ENCODE data around the gene ANKRD53. TPM values are rescaled to one million over a fixed set of nuclear protein-coding genes. Genes with fewer than 3 reads are reported as not detected.
A peak's percentile ranks its signal among the peaks of the same experiment; 100 is the strongest.

The ANKRD53 gene
- total RNA-seq, 1 donor from 2014 or later = 0.56 TPM

DNA sequence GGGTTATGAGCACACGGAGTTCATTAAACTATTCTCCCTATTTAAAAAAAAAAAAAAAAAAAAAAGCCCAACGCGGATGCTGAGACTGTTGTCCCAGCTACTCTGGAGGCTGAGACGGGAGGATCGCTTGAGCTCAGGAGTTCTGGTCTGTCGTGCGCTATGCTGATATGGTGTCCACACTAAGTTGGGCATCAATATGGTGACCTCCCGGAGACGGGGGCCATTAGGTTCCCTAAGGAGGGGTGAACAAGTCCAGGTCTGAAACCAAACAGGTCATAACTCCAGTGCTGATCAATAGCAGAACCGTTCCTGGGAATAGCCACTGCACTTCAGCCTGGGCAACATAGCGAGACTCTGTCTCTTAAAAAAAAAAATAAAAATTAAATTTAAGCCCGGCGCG is 12.9 kb upstream of the ANKRD53 start:
- H3K9me3 Mint-ChIP-seq (ENCODE audit: unreplicated experiment) = no peaks in the 10 kb centered on the region
- no peaks in the 10 kb centered on the region for H3K36me3 Mint-ChIP-seq (ENCODE audit: low read depth, unreplicated experiment)
- peaks cover 19% of the 10 kb centered on the region for H3K27me3 Mint-ChIP-seq (ENCODE audit: unreplicated experiment)
- H3K4me1 Mint-ChIP-seq (ENCODE audit: unreplicated experiment) = no peaks in the 10 kb centered on the region
- no peak overlapping the region for H3K4me3 Mint-ChIP-seq (ENCODE audit: unreplicated experiment)
- TF ChIP-seq, protein P1, sequence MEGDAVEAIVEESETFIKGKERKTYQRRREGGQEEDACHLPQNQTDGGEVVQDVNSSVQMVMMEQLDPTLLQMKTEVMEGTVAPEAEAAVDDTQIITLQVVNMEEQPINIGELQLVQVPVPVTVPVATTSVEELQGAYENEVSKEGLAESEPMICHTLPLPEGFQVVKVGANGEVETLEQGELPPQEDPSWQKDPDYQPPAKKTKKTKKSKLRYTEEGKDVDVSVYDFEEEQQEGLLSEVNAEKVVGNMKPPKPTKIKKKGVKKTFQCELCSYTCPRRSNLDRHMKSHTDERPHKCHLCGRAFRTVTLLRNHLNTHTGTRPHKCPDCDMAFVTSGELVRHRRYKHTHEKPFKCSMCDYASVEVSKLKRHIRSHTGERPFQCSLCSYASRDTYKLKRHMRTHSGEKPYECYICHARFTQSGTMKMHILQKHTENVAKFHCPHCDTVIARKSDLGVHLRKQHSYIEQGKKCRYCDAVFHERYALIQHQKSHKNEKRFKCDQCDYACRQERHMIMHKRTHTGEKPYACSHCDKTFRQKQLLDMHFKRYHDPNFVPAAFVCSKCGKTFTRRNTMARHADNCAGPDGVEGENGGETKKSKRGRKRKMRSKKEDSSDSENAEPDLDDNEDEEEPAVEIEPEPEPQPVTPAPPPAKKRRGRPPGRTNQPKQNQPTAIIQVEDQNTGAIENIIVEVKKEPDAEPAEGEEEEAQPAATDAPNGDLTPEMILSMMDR (IDR thresholded peaks at IDR 0.05; ENCODE audit: unreplicated experiment) = no peak
- no peak for DNase-seq (ENCODE audit: low spot score)
- H3K27ac Mint-ChIP-seq (ENCODE audit: unreplicated experiment) = no peak overlapping the region

DNA sequence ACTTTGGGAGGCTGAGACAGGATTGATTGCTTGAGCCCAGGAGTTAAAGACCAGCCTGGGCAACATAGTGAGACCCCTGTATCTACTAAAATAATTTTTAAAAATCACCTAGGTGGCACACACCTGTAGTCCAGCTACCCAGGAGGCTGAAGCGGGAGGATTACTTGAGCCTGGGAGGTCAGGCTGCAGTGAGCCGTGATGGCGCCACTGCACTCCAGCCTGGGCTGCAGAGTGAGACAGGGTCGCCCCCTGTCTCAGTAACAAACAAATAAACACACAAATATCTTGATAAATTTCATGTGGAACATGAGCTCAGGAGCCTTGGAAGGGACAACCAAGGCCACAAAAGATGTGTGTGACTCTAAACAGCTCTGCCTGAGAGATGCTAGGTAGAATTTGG is 11.7 kb upstream of the ANKRD53 start:
- H3K27me3 Mint-ChIP-seq (ENCODE audit: unreplicated experiment) = peaks cover 12% of the 10 kb centered on the region
- no peaks in the 10 kb centered on the region for H3K36me3 Mint-ChIP-seq (ENCODE audit: low read depth, unreplicated experiment)
- no peaks in the 10 kb centered on the region for H3K9me3 Mint-ChIP-seq (ENCODE audit: unreplicated experiment)
- H3K27ac Mint-ChIP-seq (ENCODE audit: unreplicated experiment) = no peak overlapping the region
- H3K4me3 Mint-ChIP-seq (ENCODE audit: unreplicated experiment) = no peak overlapping the region
- TF ChIP-seq, protein P1 (IDR thresholded peaks at IDR 0.05; ENCODE audit: unreplicated experiment) = no peak
- DNase-seq (ENCODE audit: low spot score) = no peak
- H3K4me1 Mint-ChIP-seq (ENCODE audit: unreplicated experiment) = no peaks in the 10 kb centered on the region

DNA sequence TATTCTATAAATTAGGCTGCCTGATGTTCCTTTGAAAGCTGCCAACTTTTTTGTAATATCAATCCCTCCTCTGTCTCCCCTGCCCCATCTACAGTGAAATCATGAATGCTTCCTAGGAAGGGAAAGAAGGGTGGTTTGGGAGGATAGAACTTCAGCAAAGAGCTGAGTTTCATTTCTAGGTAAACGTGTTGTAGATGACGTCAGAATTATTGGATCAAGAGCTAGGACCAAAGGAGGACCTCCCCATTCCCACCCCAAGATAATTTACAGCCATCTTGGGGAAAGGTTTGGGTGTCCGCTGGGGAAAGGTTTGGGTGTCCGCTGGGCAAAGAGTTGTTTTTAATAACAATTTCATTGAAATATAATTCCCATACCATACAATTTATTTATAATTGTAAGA is 11.2 kb upstream of the ANKRD53 start:
- Mint-ChIP-seq H3K4me1 (ENCODE audit: unreplicated experiment) (no peaks in the 10 kb centered on the region), H3K36me3 (ENCODE audit: low read depth, unreplicated experiment) (no peaks in the 10 kb centered on the region), H3K9me3 (ENCODE audit: unreplicated experiment) (no peaks in the 10 kb centered on the region), H3K27ac (ENCODE audit: unreplicated experiment) (no peak overlapping the region), H3K27me3 (ENCODE audit: unreplicated experiment) (peaks cover 12% of the 10 kb centered on the region), H3K4me3 (ENCODE audit: unreplicated experiment) (no peak overlapping the region)
- TF ChIP-seq, protein P1 (IDR thresholded peaks at IDR 0.05; ENCODE audit: unreplicated experiment) = no peak
- DNase-seq (ENCODE audit: low spot score) = no peak

DNA sequence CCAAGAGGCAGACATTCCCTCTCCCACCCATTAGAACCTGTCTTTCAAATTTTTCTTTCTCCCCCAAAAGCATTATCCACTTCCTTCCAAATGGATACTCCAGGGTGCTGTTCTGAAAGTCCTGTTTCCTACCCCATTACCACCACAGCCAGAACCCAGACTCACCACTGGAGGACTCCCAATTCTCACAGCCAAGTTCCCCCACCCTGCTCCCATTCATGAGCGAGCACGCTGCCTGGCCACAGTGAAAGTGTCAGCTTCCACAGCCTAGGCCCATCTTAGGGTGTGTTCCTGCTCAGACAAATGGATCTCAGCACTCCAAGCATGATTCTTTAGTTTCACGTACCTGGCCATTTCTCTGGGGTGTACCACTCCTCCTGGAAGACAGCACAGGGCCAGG is 3.8 kb upstream of the ANKRD53 start:
- peak overlapping the region; percentile 57 for H3K4me3 Mint-ChIP-seq (ENCODE audit: unreplicated experiment)
- peaks cover 13% of the 10 kb centered on the region for H3K27me3 Mint-ChIP-seq (ENCODE audit: unreplicated experiment)
- peaks cover 13% of the 10 kb centered on the region for H3K4me1 Mint-ChIP-seq (ENCODE audit: unreplicated experiment)
- TF ChIP-seq, protein P1 (IDR thresholded peaks at IDR 0.05; ENCODE audit: unreplicated experiment) = no peak
- H3K36me3 Mint-ChIP-seq (ENCODE audit: low read depth, unreplicated experiment) = peaks cover 3% of the 10 kb centered on the region
- DNase-seq (ENCODE audit: low spot score) = no peak
- H3K9me3 Mint-ChIP-seq (ENCODE audit: unreplicated experiment) = no peaks in the 10 kb centered on the region
- H3K27ac Mint-ChIP-seq (ENCODE audit: unreplicated experiment) = no peak overlapping the region

DNA sequence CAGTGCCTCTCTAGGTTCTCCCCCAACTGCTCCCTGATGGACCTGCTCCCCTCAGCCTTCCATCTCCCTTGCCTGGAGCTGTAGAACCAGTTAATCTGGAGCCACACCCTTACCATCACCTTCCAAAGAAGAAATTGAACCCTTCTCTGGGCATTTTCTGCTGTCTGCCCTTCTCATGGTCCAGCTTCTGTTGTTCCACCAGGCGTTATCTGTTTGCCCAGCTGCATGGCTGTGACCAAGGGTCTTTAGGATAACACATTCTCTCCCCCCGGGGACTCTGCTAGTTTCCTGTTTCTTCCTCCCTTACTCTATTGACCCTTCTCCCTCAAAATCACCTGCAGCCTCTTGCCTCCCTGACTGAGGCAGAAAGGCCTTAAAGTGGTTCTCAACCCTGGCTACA is 3.2 kb upstream of the ANKRD53 start:
- no peak overlapping the region for H3K27ac Mint-ChIP-seq (ENCODE audit: unreplicated experiment)
- peaks cover 3% of the 10 kb centered on the region for H3K36me3 Mint-ChIP-seq (ENCODE audit: low read depth, unreplicated experiment)
- DNase-seq (ENCODE audit: low spot score) = no peak
- H3K4me1 Mint-ChIP-seq (ENCODE audit: unreplicated experiment) = peaks cover 13% of the 10 kb centered on the region
- H3K9me3 Mint-ChIP-seq (ENCODE audit: unreplicated experiment) = no peaks in the 10 kb centered on the region
- TF ChIP-seq, protein P1 (IDR thresholded peaks at IDR 0.05; ENCODE audit: unreplicated experiment) = no peak
- no peak overlapping the region for H3K4me3 Mint-ChIP-seq (ENCODE audit: unreplicated experiment)
- H3K27me3 Mint-ChIP-seq (ENCODE audit: unreplicated experiment) = peaks cover 11% of the 10 kb centered on the region
